NCI-H2196 (cell line): ENCODE measurements around the gene LPP.

Experiments
- DNase-seq: peaks from one replicate; lab custom pipeline; 2025; ENCODE audit not compliant: unreplicated experiment; lab: John Stamatoyannopoulos, UW

LPP gene

DNA sequence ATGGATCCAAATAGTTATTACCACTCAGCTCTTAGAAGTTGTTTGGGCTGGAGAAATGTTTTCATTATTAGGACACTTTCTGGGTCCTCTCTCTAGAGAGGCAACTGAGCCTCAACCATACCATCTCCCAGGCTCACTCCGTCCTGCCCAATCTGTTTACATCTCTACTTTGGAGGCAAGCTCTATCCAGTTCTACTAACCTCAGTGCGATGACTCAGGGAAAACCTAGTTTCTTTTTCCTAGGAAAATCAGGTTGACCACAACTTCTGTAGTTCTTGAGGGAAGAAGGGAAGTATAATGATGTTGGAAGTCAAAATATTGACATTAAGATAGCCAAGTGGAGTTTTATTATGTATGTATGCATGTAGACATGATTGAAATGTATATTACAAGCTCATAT is 40.4 kb downstream of the LPP start:
- DNase-seq: no peak

DNA sequence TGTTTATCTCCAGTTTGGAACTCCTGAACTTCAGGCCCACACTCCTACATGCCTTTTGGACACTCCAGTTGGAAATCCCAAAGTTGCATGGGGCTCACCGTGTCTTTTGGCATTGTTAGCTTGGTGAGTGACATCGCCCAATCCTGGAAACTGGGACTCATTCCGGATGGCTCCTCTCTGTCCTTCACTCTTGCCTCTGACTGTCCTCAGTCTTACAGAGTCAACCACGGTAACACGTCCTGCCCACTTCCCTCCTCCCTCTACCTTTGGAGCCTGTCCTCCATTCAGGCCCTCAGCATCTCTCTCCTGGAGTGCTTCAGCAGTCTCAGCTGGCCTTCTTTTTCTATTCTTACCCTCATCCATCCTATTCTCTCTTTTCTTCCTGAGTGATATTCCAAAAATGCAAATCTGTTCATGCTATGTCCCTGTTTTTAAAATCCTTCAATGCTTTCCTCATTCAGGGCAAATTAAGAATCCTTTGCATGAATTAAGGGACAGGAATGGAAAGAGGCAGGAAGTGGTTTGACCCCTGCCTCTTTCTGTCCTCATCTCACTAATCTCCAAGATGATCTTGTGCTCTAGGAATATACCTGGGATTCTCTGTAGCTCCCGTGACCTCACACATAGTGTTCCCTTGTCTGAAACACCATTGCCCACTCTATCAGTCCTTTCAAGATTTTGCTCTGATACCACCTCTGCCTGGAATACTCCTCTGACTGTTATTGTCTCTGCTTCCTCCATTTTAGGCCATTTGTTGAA is 42.5 kb downstream of the LPP start:
- DNase-seq: no peak

DNA sequence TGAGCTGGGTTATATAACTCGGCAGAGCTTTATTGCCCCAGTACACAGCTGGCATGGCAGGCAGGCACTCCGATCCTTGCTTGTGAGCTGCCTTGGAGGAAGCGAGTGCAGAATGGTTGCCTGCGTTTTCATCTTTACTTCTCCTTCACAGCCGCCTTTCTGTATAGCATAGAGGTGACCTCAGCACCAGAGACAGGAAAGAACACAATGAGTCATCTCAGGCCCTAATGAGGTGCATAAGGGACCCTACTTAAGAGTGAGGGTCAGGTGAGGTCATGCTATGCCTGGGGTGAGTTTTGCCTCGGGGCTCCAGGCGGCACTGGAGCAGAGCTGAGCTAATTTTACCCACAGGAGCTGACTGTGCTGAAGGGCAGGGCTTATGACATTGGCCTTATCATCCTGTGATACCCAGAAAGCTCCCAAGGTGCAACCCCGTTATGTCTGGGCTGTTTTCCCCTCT is 43.5 kb downstream of the LPP start:
- no peak for DNase-seq

DNA sequence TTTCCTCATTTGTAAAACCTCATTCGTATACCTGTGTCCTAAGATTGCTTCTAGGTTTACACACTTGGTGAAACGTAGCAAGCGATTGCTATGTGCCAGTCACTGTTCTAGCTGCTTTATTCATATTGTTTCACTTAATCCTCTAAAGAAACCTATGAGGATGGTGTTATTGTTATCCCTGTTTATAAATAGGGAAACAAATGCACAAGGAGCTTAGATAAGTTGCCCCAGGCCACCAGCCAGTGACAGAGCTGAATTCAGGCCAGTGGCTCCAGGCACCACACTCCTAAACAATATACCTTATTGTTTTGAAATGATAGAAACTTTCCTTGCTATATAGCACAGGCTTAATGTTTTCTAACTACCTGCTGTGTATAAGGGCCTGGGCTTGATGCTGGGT is 44.0 kb downstream of the LPP start:
- DNase-seq: no peak

DNA sequence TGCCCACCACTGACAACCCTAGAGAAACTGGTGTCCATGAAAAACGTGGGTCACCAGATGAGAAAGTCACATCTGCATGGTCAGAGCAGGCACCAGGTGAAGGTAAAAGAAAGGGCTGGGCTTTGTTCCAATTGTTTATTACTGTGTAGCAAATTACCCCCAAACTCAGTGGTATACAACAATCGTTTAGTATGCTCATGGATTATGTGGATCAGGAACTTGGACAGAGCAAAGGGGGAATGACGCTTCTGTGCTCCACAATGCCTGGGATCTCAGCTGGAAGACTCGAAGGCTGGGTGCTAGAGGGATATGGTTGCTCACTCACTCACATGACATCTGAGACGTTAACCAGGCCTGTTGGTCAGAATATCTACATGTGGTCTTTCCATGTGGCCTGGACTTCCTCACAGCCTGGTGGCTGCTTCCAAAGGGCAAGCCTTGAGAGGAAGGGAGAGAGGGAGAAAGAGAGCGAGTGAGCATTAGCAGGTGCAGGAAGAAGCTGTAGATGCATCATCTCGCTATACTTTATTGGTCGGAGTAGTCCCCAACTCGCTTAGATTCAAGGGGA is 44.9 kb downstream of the LPP start:
- no peak for DNase-seq

DNA sequence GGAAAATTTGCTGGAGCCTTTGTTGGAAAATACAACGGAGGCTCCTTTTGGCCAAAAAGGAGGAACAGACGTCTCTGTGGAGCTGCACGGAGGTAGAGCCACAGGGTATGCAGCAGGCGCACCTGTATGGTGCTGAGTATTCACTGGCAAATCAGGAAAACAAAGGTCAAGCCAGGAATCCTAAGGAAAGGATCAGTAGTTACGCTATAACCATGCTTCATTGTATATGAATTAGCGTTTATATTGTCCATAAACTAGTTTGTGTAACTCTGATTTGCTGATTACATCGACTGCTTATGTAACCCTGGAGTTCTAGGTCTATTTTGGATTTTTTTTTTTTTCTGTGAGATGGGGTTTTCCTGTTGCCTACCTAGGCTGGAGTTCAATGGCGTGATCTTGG is 45.4 kb downstream of the LPP start:
- DNase-seq: no peak

DNA sequence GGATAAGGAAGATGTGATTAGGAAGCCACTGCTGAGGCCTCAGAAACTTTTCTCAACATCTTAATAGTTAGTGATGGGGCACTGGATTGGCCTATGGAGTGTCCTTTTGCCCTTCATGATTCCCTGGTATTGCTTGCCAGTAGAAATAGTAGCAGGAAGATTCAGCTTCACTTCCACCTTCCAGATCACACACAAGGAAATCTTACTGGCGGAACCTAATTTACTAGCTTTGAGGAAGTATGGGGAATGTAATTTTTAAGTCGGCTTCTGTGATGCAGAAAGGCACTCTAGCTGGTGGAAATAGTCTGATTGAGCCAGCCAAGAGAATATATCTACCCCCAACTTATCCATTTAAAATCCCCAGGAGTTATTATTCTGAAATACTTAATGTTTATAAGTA is 46.5 kb downstream of the LPP start:
- DNase-seq: no peak

DNA sequence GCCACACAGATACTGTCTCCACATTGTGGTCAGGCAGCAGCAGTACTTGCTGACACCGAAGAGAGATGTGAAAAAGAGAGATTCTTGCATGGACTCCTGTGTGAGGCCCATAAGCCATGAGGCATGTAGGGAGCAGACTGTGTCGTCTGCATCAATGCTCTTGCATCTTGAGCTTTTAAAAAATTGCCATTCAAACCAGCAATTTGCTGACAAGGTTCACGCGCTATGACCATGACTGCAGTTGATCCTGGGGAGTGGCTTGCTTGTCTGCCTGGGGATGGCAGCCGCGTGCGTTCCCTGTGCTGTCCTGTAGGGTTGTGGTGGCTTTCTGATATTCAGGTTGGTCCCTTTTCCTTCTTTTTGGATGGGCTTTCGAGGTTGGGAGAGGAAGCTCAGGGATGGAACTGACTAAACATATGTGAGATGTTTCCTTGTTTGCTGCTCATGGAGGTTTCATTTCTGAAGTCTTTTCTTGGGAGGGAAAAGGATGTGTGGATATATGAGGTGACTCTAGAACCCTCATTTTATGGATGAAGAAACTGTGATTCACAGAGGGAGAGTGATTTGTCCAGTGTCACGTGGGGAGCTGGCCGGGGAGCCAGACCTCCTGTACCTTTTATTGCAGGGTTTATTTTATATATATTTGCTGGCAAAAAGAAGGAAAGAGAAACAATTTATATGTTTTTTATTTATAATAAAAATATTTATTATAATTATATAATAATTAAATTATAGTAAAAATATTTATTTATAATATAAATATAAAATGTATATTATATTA is 48.6 kb downstream of the LPP start:
- no peak for DNase-seq

DNA sequence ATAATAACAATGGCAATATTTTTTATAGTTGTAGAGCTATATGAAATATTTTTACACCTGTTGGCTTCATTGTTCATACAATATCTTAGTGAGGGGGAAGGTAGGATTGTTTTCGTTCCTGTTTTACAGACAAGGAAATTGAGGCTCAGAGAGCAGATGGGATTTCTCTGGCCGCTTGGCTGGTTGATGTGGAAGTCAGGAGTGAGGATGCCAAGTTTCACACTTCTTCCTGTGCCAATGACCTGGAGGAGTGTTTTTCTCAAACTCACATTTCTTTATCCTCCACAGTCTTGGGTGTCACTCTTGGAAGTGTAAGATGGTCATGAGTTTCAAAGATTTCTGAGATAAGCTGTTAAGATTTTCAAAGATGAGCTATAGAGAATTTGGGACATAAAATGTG is 50.6 kb downstream of the LPP start:
- no peak for DNase-seq

DNA sequence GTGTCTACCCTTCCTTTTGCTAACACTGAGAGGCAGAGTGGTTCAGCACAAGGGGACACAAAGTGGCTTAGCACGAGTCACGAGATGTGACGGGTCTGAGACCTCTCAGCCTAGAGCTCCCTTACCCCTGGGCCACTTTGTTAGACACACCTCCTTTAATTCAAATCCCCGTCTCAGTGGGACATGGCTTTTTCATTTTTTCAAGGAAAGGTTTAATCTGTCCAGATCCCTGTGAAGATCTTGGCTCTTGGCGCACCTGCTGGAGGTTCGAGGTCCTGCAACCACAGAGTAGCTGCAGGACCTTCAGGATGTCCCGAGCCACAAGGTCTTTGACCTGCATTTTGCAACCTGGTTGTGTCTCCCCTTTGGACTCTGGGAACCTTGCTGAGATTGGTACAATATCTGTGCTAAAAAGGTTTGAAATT is 52.0 kb downstream of the LPP start:
- no peak for DNase-seq

DNA sequence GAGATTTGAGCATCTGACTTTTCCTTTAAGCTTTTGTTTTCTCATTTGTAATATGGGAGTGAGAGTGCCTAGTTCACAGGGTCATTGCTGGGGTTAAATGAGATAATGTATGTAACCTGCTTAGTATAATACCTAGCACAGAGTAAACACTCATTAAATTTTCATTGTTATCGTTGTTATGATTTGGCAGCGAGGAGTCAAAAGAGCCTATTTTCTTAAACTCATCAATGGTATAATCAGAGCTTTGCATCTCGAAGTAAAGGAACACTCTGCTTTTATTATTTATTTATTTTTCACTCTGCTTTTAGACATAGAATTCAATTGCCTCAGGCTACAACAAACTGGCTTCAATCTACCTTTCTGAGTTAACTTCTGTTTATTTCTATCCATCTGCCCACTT is 52.8 kb downstream of the LPP start:
- no peak for DNase-seq

DNA sequence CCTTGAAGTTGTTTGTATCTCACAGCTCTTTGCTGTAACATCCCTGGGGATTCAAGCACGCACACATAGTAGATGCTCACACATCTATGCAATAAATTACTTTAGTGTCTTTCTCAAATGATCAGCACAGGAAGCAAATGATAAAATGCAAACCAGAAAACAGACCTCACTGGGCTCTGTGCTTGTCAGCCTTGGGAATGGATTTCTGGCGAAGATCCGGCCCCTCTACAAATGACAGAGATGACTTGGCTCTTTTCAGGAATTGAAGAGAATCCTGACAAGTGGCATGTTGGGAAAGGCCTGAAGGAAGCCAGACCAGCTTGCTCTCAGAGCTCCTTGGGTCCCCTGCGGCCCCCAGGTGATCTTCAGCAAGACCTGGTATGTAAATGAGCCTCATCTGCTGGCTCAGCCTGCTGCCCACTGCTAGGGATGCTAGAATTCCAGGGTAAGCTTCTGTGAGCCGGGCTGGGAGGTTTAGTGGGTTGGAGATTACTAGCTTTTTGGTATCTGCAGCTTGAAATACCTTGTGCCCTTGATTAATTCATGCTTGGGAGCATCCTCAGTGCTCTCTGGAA is 54.1 kb downstream of the LPP start:
- no peak for DNase-seq

DNA sequence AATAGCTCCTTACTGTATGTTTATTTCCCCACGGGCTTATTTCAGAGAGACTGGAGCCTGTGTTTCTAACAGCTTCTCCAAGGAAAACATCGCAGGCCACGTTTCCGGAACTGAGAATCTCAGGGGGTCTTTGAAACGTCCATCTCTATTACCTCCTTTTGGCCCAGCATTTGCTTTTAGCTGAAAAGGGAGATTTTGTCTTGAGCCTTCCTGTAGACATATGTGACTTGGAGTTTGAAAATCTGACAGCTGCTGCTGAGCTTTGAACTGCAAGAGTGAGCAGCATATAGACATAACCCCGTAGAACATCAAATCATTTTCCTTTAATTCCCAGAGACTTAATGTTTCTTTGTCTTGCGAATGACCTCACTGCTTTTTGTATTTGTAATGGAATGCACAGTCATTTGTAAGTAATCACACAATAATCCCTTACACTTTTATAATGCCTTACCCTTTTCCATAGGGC is 54.6 kb downstream of the LPP start:
- DNase-seq: no peak

DNA sequence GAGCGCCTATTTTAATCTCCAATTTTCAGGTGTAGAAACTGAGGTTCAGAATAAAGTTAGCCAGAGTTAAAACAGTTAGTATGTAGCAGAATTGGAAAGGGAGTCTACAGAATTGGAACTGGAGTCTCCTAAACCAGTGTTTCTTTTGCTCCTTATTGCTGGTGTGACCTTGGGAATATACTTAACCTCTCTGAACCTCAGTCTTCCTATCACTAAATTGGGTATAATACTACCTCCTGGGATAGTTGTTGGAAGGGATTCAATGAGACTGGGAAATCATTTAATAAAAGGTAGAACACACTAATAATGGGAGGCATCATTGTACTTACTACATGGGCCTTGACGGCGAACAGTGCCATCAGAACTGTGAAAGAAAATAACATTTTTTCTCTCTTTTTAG is 55.1 kb downstream of the LPP start:
- DNase-seq: no peak

DNA sequence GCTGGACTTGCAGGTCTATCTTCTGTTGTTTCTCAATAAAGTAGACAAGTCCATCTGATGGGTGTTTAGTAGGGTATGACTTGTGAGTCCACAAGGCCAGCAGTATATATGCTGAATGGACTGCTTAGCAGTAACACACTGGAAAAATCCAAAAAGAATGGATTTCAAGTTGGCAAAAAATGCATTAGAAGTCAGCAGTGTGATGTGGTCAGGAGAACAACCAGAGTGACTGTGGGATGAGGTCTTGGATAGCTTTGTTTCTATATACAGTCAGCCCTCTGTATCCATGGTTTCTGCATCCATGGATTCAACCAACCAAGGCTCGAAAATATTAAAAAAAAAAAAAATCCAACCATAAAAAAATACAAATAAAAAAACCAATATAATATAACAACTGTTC is 55.8 kb downstream of the LPP start:
- DNase-seq: no peak

DNA sequence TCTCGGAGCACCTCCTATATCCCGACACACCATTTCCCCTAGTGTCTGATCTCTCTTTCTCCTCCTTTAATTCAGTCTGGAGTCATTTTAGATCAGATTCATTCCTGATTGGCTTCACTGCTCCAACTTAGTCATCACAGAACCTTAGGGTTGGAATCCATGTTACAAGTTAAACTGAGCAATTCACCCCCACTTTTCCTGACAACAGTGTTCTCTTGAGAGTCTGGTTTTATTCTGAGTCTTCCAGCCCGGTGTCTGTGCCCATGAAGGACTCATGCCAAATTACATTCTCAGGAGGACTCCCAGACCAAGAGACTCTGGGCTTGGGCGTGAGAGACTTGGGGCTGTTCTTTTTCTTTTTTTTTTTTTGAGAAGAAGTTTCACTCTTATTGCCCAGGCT is 57.5 kb downstream of the LPP start:
- DNase-seq: no peak

DNA sequence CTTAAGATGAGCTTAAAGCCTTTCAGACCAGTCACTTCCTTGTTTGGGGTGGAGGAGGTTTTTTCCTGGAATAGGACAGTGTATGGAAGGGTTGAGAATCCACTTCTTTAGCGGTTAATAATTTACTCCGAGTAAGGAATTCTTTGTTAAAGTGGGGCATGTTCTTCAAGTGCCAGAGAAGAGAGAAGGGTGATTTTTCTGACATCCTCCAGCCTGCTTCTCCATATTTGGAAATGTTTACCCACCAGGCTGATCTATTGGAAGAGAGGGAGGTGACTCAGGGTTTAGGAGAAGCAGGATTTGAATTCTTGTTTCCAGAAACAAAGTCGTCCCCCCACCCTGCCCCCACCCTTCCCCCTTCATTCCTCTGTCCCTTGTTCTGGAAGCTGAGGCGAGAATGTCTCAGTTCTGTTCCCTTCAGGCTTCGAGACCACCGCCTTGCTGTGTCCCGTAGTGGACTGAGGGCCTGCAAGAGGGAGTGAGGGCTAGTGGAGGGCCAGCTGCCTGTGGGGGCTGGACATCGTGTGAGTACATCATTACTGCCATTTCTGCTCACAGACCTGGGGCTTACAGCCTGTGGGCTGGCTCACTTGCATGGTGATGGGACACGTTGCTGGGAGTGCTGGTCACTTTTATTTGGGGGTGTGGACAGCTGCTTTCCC is 58.5 kb downstream of the LPP start:
- DNase-seq: no peak

DNA sequence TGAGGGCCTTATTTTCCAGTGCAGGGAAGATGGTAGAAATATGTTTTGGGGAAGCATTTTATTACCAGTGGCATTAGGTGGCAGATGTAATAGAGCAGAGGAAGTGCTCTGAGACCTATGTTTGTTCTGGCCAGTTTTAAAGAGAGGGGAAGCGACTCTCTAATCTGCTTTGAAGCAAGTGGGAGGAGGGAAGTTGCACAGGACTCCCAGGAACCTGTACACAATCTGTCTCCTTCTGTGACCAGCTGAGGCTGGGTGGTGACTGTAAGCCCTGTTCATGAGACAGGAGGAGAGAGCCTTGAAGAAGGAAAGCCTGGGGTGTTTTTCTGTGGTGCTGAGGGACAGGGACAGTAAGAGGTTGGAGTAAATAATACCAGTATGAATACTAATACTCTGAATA is 60.5 kb downstream of the LPP start:
- DNase-seq: peak; percentile 41

DNA sequence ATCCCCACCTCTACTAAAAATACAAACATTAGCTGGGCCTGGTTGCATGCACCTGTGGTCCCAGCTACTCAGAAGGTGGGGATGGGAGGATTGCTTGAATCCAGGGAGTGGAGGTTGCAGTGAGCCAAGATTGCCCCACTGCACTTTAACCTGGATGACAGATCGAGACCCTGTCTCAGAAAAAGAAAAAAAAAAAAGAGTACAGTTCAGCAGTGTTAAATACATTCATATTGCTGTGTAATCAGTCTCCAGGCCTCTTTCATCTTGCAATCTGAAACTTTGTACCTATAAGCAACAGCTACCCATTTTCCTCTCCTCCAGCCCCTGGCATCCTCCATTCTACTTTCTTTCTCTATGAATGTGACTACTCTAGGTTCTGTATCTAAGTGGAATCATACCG is 61.2 kb downstream of the LPP start:
- no peak for DNase-seq

DNA sequence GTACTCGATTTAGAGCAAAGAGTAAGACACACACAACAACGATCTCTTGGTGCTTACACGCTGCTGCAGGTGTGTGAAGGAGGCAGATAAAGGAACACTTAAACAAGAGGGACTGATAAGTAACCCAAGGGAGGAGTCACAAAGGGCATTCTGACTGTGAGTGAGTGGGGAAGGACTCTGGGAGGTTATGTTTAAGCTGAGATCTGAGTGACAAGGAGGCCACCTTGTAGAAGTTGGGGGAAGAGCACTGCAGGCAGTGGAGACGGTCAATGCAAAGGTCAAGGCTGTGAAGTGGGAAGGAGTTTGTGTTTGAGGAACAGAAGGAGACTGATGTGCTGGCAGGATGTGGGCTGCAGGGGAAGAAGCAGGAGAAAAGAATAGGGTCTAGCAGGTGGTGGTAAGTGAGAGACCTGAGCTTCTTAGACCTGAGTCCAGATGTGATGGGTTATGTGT is 63.1 kb downstream of the LPP start:
- no peak for DNase-seq

DNA sequence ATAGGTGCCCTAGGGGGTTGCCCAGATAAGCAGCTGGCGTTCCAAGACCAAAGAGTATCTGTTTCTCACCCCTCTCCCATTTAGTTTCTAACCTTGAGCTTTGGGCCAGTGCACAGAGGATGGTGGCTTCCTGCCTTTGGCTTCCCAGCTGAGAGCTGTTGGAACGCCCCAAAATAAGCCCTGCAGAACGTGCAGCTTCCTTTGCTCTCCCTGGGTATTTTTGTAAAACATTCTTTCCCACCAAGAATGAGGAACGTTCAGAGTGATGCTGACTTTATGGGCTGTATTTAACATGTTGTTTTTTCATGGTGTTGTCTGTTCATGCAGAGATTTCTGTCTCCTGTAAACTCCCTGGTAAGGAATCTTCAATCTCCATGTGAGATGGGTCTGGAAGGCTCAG is 63.8 kb downstream of the LPP start:
- DNase-seq: no peak
